Hepatocyte (in vitro differentiated cells): ENCODE measurements around the gene PLXNA2.

Source experiments
- CTCF ChIP-seq: fragments of 200-600 bp; sonication (generic); IDR thresholded peaks from 2 replicates; pipeline ENCODE4 v1.5.1; 2016; ENCODE audit warnings: antibody characterized with exemption, mild to moderate bottlenecking; ENCODE audit not compliant: poor library complexity
- EZH2 ChIP-seq: fragments of 200-600 bp; sonication (generic); IDR thresholded peaks from 2 replicates; pipeline ENCODE4 v1.6.1; 2016; ENCODE audit warnings: antibody characterized with exemption, mild to moderate bottlenecking, borderline replicate concordance
- EZH2phosphoT487 ChIP-seq: fragments of 200-600 bp; sonication (generic); IDR thresholded peaks from one replicate; pipeline ENCODE4 v1.6.1; 2018; ENCODE audit warnings: antibody characterized with exemption, mild to moderate bottlenecking, low read depth, moderate library complexity; ENCODE audit not compliant: unreplicated experiment, severe bottlenecking

GRCh38 chr1:208215393-208215792, 28.8 kb downstream of the PLXNA2 start:
- TF ChIP-seq CTCF (no peak), EZH2 (no peak), EZH2phosphoT487 (no peak)
